ENCODE results near the gene PXMP2.

DNA sequence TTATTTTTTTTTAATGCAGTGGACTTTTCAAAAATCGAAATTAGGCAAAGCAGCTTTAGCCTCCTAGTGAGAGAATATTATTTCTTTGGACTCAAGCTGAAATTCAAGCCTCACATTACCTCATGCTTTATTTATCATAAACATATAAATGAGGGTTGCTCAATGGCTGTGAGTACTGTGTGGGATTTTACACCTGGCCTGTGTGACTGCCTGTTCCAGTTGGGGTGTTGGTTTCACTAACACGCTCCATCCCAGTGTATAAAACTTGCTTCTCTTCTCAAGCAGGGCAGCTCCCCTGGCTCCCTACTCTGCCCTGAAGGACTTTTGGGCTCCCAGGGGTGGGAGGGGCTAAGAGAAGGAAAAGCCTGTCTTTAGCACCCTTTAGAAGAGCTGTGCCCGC, 59.2 kb downstream of the PXMP2 start:
- TF ChIP-seq CTCF (IDR thresholded peaks at IDR 0.05) (no peak), POLR2A (IDR thresholded peaks at IDR 0.05) (no peak)
